ENCODE results near the gene KRTAP17-1.
"Not testable (repeated sequence)": the region's sequence is repeated elsewhere in the genome, so short reads cannot be mapped to it uniquely, and the experiment has no call there.

KRTAP17-1 gene, protein sequence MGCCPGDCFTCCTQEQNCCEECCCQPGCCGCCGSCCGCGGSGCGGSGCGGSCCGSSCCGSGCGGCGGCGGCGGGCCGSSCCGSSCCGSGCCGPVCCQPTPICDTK
- 0 reads per million in 9 experiments for total RNA-seq

DNA sequence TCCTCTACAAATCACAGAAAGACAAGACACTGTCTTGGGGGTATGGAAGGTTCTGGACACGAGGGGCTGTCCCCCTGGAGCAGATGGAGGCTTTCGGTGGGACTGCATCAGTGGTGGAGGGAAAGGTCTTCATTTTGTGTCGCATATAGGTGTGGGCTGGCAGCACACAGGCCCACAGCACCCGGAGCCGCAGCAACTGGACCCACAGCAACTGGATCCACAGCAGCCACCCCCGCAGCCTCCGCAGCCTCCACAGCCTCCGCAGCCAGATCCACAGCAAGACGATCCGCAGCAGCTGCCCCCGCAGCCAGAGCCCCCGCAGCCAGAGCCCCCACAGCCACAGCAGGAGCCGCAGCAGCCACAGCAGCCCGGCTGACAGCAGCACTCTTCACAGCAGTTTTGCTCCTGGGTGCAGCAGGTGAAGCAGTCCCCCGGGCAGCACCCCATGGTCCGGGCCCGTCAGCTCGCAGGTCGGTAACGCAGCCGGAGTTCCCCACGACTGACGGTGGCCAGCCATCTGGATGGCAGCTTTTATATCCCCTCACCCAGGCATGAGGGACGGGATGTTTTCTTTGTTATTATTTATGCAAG is at the start of gene KRTAP17-1:
KRTAP17-1 (minus strand) TSS at position 507 of the 591 bp plus-strand sequence; CDS start at position 447, 60 bp downstream.
- no peak within 1 kb of the TSS for H3K4me3 Mint-ChIP-seq
- H3K27me3 Mint-ChIP-seq: peaks cover 11 to 12% of the 10 kb centered on the region in 2 donors
- H3K36me3 Mint-ChIP-seq (ENCODE audit: insufficient read depth): no peaks in the 10 kb centered on the region
- ATAC-seq (replicated peaks): no peak
- no peak for DNase-seq
- H3K27ac Mint-ChIP-seq: no peak within 1 kb of the TSS
- peaks cover 12 to 16% of the 10 kb centered on the region in 2 donors for H3K4me1 Mint-ChIP-seq (ENCODE audit: low read depth in 2 of 2)
- H3K9me3 Mint-ChIP-seq: no peaks in the 10 kb centered on the region

DNA sequence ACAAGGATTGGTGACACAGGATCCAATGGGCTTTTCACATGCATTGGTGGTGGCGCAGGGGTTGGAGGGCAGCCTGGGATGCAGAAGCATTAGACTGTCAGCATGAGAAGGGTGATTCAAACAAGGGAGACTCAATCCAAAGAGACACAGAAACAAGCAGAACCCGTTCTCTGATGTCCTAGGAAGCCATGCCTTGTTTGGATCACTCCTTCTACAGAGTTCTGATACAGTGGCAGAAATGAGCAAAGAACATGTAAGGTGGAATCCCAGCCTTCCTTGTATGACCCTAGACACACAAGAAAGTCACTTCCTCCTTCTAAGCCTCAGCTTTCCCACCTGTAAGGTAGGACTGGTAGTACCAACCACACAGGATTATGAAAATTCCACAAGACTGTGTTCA is 48.4 kb upstream of the KRTAP17-1 start:
- no peaks in the 10 kb centered on the region for H3K27me3 Mint-ChIP-seq
- H3K27ac Mint-ChIP-seq: peak overlapping the region in 1 of 2 donors; percentile 15
- DNase-seq (no peak), ATAC-seq (replicated peaks) (no peak)
- H3K4me3 Mint-ChIP-seq: no peak overlapping the region
- H3K4me1 Mint-ChIP-seq (ENCODE audit: low read depth in 2 of 2): no peaks in the 10 kb centered on the region
- no peaks in the 10 kb centered on the region for H3K36me3 Mint-ChIP-seq (ENCODE audit: insufficient read depth)
- no peaks in the 10 kb centered on the region for H3K9me3 Mint-ChIP-seq

DNA sequence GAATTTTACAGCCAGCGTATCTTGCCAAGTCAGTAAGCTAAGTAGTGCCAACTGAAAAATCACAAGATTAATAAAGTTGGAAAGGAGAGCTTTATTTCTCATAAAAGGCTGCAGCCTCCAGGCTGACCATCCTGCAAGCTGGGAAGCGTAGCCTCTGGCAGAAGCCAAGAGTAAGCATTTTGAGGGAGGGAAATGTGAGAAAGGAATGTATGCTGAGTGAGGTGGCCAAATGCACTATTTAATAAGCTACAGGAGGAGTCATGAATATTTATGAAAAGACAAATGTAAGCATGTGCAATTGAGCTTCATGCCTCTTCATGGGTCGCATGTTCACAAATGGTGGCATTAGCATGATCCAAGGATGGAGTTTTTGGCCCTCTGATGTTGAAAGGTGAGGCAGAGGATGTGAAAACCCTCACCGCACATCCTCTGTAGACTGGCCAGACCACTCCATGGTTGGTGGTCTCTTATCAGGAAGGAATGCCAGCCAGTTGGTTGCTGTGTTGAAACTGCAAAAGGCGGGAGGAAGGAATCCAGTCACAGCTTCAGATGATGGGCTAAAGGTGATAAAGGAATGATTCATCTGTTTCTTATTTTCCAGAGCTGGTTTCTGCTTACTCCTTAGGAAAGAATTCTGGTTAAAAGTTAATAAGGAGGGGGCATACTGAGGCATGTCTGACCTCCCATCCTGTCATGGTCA is 44.9 kb upstream of the KRTAP17-1 start:
- no peaks in the 10 kb centered on the region for H3K9me3 Mint-ChIP-seq
- no peak for ATAC-seq (replicated peaks)
- DNase-seq: no peak
- H3K27ac Mint-ChIP-seq: no peak overlapping the region
- no peaks in the 10 kb centered on the region for H3K36me3 Mint-ChIP-seq (ENCODE audit: insufficient read depth)
- H3K4me1 Mint-ChIP-seq (ENCODE audit: low read depth in 2 of 2): no peaks in the 10 kb centered on the region
- H3K27me3 Mint-ChIP-seq: no peaks in the 10 kb centered on the region
- no peak overlapping the region for H3K4me3 Mint-ChIP-seq

DNA sequence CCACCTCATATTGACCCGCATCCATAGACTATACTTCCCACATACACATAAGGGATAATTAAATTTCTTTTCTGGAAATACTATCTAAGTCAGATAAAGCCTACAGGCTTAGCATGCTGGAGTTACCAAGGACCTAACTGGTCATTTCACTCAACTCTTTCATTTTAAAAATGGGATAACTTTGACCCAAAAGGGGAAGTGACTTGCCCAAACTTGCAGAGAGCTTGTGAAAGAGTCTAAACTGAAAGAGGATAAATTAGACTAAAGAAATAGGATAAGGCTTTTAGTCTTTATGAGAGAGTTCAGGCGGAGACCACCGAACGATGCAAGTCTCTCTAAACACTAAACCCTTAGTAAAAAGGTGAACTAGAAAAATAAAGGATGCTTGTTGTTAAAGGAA is 39.0 kb upstream of the KRTAP17-1 start:
- peaks cover 11 to 16% of the 10 kb centered on the region in 2 donors for H3K27me3 Mint-ChIP-seq
- no peak overlapping the region for H3K4me3 Mint-ChIP-seq
- H3K9me3 Mint-ChIP-seq: no peaks in the 10 kb centered on the region
- peaks cover 5 to 10% of the 10 kb centered on the region in 2 donors for H3K4me1 Mint-ChIP-seq (ENCODE audit: low read depth in 2 of 2)
- H3K27ac Mint-ChIP-seq: no peak overlapping the region
- ATAC-seq (replicated peaks) (no peak), DNase-seq (no peak)
- H3K36me3 Mint-ChIP-seq (ENCODE audit: insufficient read depth): no peaks in the 10 kb centered on the region

DNA sequence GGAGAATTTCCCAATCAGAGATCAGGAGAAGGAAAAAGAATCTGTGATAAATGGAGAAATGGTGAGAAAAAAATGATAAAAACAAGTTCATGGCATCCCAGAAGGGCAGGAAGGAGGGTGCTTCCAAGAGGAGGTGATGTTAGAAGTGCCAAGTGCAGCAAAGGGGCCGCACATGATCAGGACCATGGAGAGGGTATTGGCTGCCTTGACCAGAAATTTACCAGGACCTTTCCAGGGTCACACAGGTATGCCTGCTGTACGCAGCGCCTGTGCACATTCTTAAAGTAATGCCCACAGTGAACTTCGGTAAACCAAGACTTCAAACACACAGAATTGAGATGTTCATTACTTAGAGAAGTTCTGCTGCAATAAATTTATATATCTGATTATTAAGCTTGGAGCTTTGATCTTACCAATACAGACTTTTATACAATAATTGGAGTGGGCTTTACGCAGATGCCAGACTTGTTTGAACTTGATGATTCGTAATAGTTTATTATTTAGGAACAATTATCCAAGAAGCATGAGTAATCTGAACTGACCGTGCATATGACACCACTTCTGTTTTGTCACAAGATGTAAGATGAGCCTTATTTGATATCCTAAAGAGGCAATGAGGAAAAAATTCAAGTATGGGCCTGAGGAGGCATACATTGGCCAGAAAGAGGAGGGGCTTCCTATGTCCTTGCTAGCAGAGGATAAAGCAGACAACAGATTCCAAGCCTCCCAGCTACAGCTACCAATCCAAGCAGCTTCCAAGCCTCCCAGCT is 37.3 kb upstream of the KRTAP17-1 start:
- Mint-ChIP-seq H3K9me3 (no peaks in the 10 kb centered on the region), H3K27ac (no peak overlapping the region), H3K36me3 (ENCODE audit: insufficient read depth) (no peaks in the 10 kb centered on the region), H3K4me3 (no peak overlapping the region), H3K4me1 (ENCODE audit: low read depth in 2 of 2) (peaks cover 7 to 10% of the 10 kb centered on the region in 2 donors), H3K27me3 (peaks cover 11 to 16% of the 10 kb centered on the region in 2 donors)
- DNase-seq: no peak
- ATAC-seq (replicated peaks): no peak

DNA sequence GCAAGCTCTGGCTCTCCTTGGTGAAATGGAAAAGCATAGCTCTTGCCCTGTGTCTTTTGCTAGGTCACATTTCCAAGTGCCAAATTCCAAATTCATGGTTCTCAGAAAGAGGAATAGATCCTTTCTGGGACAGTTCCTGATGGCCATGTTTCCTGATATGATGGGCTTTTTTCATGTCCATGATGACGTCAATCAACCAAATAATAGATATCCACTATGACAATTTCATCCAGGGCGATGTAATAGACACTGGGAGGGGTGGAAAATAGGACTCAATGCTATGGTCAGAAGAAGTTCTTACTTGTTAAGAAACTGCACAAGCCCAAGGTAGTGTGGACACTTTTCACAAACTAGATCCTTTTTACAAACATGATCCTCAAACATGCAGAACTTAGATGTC is 35.7 kb upstream of the KRTAP17-1 start:
- H3K9me3 Mint-ChIP-seq: no peaks in the 10 kb centered on the region
- H3K27ac Mint-ChIP-seq: no peak overlapping the region
- ATAC-seq (replicated peaks) (no peak), DNase-seq (no peak)
- no peaks in the 10 kb centered on the region for H3K36me3 Mint-ChIP-seq (ENCODE audit: insufficient read depth)
- no peak overlapping the region for H3K4me3 Mint-ChIP-seq
- H3K27me3 Mint-ChIP-seq: peaks cover 11 to 16% of the 10 kb centered on the region in 2 donors
- H3K4me1 Mint-ChIP-seq (ENCODE audit: low read depth in 2 of 2): peaks cover 7 to 10% of the 10 kb centered on the region in 2 donors

DNA sequence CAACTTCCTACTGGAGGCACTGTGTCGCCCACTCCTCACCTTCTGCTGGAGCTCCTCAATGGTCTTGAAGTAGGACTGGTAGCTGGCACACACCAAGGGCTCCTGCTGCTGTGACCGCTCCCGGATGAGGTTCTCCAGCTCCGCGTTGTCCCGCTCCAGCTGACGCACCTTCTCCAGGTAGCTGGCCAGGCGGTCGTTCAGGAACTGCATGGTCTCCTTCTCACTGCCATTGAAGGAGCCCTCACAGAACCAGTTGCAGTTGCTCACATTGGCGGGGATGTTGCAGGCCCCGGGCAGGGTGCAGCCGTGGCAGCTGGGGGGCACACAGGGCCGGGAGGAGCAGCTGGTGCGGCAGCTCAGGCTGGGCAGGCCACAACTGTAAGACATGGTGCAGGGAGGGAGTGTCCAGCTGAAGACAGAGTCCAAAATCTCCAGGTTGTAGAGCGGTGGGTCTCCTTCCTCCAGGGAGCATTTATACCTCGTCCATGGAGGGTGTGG is 34.9 kb upstream of the KRTAP17-1 start, which contains the start of gene KRT33A:
KRT33A (minus strand) TSS at position 448 of the 498 bp plus-strand sequence; CDS start at position 387, 61 bp downstream.
- peaks cover 11 to 16% of the 10 kb centered on the region in 2 donors for H3K27me3 Mint-ChIP-seq
- H3K4me3 Mint-ChIP-seq; H3K4me1 Mint-ChIP-seq (ENCODE audit: low read depth in 2 of 2); H3K9me3 Mint-ChIP-seq; H3K36me3 Mint-ChIP-seq (ENCODE audit: insufficient read depth); H3K27ac Mint-ChIP-seq; ATAC-seq (replicated peaks); DNase-seq: not testable (repeated sequence)

DNA sequence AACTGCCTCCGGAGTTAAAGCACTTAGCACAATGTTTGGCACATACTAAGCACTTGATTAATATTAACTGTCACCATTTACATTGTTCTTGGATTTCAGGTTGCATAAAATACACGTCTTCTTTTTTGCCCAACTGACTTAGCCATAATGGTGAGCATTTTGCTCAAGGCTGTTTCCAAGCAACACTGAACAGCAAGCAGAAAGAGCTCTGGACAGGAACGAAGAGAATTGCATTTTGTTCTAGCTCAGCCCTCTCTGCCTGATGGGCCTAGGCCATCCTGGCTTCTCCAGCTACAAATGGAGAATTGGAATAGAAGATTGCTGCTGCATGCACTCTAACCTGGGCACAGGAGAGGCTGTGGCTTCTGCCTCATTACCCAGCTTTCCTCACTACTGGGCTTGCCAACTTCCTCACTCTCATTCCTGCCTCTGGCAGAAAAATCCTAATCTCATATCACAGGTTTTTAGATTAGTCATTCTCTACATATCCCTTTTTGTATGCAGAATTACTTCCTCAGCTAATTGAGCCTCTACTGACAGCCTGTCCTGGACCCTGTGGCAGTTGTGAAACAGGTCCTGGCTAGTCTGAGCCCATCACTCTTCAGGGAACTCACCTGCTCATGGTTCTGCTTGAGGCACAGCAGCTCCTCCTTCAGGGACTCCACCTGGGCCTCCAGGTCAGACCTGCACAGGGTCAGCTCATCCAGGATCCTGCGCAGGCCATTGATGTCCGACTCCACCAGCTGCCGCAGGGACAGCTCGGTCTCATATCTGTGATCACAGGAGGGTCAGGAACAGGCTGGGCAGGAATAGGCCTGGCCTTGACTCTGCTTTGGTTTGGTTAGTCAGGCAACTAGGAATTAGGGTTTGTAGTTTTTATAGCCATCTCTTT is 32.6 kb upstream of the KRTAP17-1 start:
- DNase-seq: no peak
- peaks cover 11 to 16% of the 10 kb centered on the region in 2 donors for H3K27me3 Mint-ChIP-seq
- peaks cover 2 to 4% of the 10 kb centered on the region in 2 donors for H3K9me3 Mint-ChIP-seq
- H3K36me3 Mint-ChIP-seq (ENCODE audit: insufficient read depth): peaks cover 1% of the 10 kb centered on the region
- no peak overlapping the region for H3K27ac Mint-ChIP-seq
- no peak overlapping the region for H3K4me3 Mint-ChIP-seq
- no peak for ATAC-seq (replicated peaks)
- H3K4me1 Mint-ChIP-seq (ENCODE audit: low read depth in 2 of 2): peaks cover 10 to 13% of the 10 kb centered on the region in 2 donors

DNA sequence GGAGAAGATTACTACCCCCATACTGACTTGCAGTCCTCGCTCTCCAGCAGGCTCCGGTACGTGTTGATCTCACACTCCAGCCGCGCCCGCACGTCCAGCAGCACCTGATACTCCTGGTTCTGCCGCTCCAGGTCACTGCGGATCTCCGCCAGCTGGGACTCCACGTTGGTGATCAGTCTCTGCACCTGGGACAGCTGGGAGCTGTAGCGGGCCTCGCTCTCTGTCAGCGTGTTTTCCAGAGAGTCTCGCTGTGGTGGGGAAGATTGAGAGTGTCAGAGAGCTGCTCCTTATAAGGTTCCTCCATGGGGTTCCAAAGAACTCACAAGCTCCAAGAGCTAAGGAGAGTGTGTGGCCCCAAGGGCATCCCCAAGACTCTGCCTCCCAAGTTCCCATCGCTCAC is 30.9 kb upstream of the KRTAP17-1 start:
- not testable (repeated sequence) for H3K4me3 Mint-ChIP-seq; DNase-seq; H3K9me3 Mint-ChIP-seq; ATAC-seq (replicated peaks); H3K36me3 Mint-ChIP-seq (ENCODE audit: insufficient read depth); H3K27me3 Mint-ChIP-seq
- Mint-ChIP-seq H3K27ac (peak overlapping the region in 1 of 2 donors; percentile 23), H3K4me1 (ENCODE audit: low read depth in 2 of 2) (peaks cover 20% of the 10 kb centered on the region in 2 donors)

DNA sequence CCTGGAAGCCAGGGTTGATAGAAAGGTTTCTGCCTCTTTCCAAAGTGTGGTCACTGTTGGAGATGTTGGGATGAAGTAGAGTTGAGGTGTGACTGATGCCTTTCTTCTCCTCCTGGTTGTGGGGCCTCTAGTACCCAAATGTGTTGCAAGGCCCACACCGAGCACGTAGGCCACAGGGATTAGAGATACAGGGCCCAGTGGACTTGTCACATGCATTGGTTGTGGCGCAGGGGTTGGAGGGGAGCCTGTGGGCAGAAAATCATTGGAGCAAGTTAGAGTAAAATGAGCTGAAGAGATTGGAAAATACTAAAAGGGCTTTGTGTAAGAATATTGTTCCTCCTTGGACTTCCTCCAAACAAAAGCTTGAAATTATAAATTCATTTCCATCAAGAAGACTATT is 30.5 kb upstream of the KRTAP17-1 start:
- Mint-ChIP-seq H3K4me3 (no peak overlapping the region), H3K9me3 (peaks cover 3 to 10% of the 10 kb centered on the region in 2 donors), H3K27ac (peak overlapping the region in 1 of 2 donors; percentile 23), H3K36me3 (ENCODE audit: insufficient read depth) (peaks cover 5% of the 10 kb centered on the region), H3K27me3 (no peaks in the 10 kb centered on the region), H3K4me1 (ENCODE audit: low read depth in 2 of 2) (peaks cover 22 to 23% of the 10 kb centered on the region in 2 donors)
- DNase-seq (no peak), ATAC-seq (replicated peaks) (no peak)

DNA sequence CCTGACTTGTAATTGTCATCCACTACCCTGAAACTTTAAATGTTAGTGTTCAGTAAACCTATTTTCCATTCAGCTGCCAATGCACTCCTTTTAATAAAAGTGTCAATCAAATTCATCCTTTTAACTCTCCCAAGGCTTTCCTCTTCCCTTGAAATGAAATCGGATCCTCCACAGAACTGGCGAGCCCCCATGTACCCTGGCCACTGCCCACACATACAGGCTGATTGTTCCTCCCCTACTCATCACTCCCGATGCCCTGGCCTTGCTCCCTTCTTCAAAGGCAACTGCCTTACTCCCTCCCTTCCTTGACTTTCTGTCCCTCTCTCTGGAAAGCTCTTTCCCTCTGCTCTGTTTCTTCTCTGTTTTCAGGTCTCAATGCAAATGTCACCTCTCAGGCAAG is 27.5 kb upstream of the KRTAP17-1 start:
- Mint-ChIP-seq H3K9me3 (peaks cover 3 to 10% of the 10 kb centered on the region in 2 donors), H3K4me3 (peak overlapping the region in 1 of 2 donors; percentile 32), H3K27me3 (no peaks in the 10 kb centered on the region), H3K4me1 (ENCODE audit: low read depth in 2 of 2) (peaks cover 43 to 49% of the 10 kb centered on the region in 2 donors), H3K36me3 (ENCODE audit: insufficient read depth) (peaks cover 20% of the 10 kb centered on the region), H3K27ac (peak overlapping the region in 1 of 2 donors; percentile 47)
- DNase-seq: no peak
- ATAC-seq (replicated peaks): no peak

Measured in effector memory CD8-positive, alpha-beta T cell (primary cell).